Activated naive CD8-positive, alpha-beta T cell treated with anti-CD3 and anti-CD28 coated beads, Interleukin-2, amount 50 U/mL, for 24 hours (primary cell): ENCODE measurements around the gene NEDD8.
A peak's percentile ranks its signal among the peaks of the same experiment; 100 is the strongest.
"Not testable (repeated sequence)": the region's sequence is repeated elsewhere in the genome, so short reads cannot be mapped to it uniquely, and the experiment has no call there.

Experiments used
- ATAC-seq: fragments of 150-1000 bp; cut with Tn5 transposase; one replicate; pipeline ENCODE4 v1.10.0; 2021
- DNase-seq: peaks from one replicate; pipeline ENCODE4 v3.0.0; 2021
- H3K27ac Mint-ChIP-seq: one replicate; pipeline ENCODE4 v1.8.0; 2021; ENCODE audit warnings: mild to moderate bottlenecking, mixed read lengths
- H3K27me3 Mint-ChIP-seq: one replicate; pipeline ENCODE4 v1.8.0; 2021; ENCODE audit warnings: mixed read lengths
- H3K36me3 Mint-ChIP-seq: one replicate; pipeline ENCODE4 v1.8.0; 2021; ENCODE audit warnings: low read depth, mixed read lengths
- H3K4me1 Mint-ChIP-seq: one replicate; pipeline ENCODE4 v1.8.0; 2021; ENCODE audit warnings: mixed read lengths
- H3K4me3 Mint-ChIP-seq: one replicate; pipeline ENCODE4 v1.8.0; 2021; ENCODE audit warnings: mild to moderate bottlenecking, moderate library complexity, mixed read lengths
- H3K9me3 Mint-ChIP-seq: one replicate; pipeline ENCODE4 v1.8.0; 2021; ENCODE audit warnings: mixed read lengths

The NEDD8 gene

GRCh38 chr14:24245350-24245749, 13.2 kb upstream of the NEDD8 start:
- not testable (repeated sequence) for H3K9me3 Mint-ChIP-seq, H3K27ac Mint-ChIP-seq, H3K4me3 Mint-ChIP-seq, H3K27me3 Mint-ChIP-seq, H3K36me3 Mint-ChIP-seq, ATAC-seq, DNase-seq
- peaks cover 65% of the 10 kb centered on the region for H3K4me1 Mint-ChIP-seq

- Mint-ChIP-seq H3K27ac (peak overlapping the region; percentile 97), H3K9me3 (no peaks in the 10 kb centered on the region), H3K27me3 (no peaks in the 10 kb centered on the region), H3K36me3 (peaks cover 17% of the 10 kb centered on the region), H3K4me1 (peaks cover 76% of the 10 kb centered on the region), H3K4me3 (peak overlapping the region; percentile 90)
- ATAC-seq: no peak
- DNase-seq: no peak
Measured at GRCh38 chr14:24243336-24243836, 11.2 kb upstream of the NEDD8 start.

- H3K9me3 Mint-ChIP-seq: no peaks in the 10 kb centered on the region
- peak overlapping the region; percentile 90 for H3K4me3 Mint-ChIP-seq
- peaks cover 68% of the 10 kb centered on the region for H3K4me1 Mint-ChIP-seq
- peak; percentile 93 for DNase-seq
- peaks cover 31% of the 10 kb centered on the region for H3K36me3 Mint-ChIP-seq
- peak overlapping the region; percentile 97 for H3K27ac Mint-ChIP-seq
- no peaks in the 10 kb centered on the region for H3K27me3 Mint-ChIP-seq
- peak; percentile 82 for ATAC-seq
Measured at GRCh38 chr14:24241829-24242443, 9.8 kb upstream of the NEDD8 start.

GRCh38 chr14:24240110-24240918, 8.1 kb upstream of the NEDD8 start:
- H3K27ac Mint-ChIP-seq: peak overlapping the region; percentile 70
- no peaks in the 10 kb centered on the region for H3K27me3 Mint-ChIP-seq
- H3K36me3 Mint-ChIP-seq: peaks cover 43% of the 10 kb centered on the region
- H3K4me1 Mint-ChIP-seq: peaks cover 68% of the 10 kb centered on the region
- no peak for DNase-seq
- ATAC-seq: no peak
- H3K9me3 Mint-ChIP-seq: no peaks in the 10 kb centered on the region
- H3K4me3 Mint-ChIP-seq: peak overlapping the region; percentile 90

- Mint-ChIP-seq H3K9me3 (no peaks in the 10 kb centered on the region), H3K36me3 (peaks cover 50% of the 10 kb centered on the region), H3K4me1 (peaks cover 75% of the 10 kb centered on the region), H3K27ac (peak overlapping the region; percentile 55), H3K27me3 (no peaks in the 10 kb centered on the region), H3K4me3 (no peak overlapping the region)
- no peak for DNase-seq
- ATAC-seq: no peak
Measured at GRCh38 chr14:24238527-24239037, 6.4 kb upstream of the NEDD8 start.

GRCh38 chr14:24238123-24238522, 6.0 kb upstream of the NEDD8 start:
- Mint-ChIP-seq H3K4me3 (no peak overlapping the region), H3K36me3 (peaks cover 50% of the 10 kb centered on the region), H3K27me3 (no peaks in the 10 kb centered on the region), H3K9me3 (no peaks in the 10 kb centered on the region), H3K27ac (peak overlapping the region; percentile 40), H3K4me1 (peaks cover 75% of the 10 kb centered on the region)
- ATAC-seq: no peak
- DNase-seq: no peak

GRCh38 chr14:24237463-24237955, 5.3 kb upstream of the NEDD8 start:
- no peaks in the 10 kb centered on the region for H3K27me3 Mint-ChIP-seq
- H3K4me3 Mint-ChIP-seq: no peak overlapping the region
- DNase-seq: no peak
- H3K36me3 Mint-ChIP-seq: peaks cover 50% of the 10 kb centered on the region
- H3K9me3 Mint-ChIP-seq: no peaks in the 10 kb centered on the region
- no peak overlapping the region for H3K27ac Mint-ChIP-seq
- no peak for ATAC-seq
- peaks cover 71% of the 10 kb centered on the region for H3K4me1 Mint-ChIP-seq

- H3K9me3 Mint-ChIP-seq: no peaks in the 10 kb centered on the region
- peaks cover 48% of the 10 kb centered on the region for H3K36me3 Mint-ChIP-seq
- peaks cover 68% of the 10 kb centered on the region for H3K4me1 Mint-ChIP-seq
- DNase-seq (no peak), ATAC-seq (no peak)
- H3K4me3 Mint-ChIP-seq: no peak overlapping the region
- H3K27me3 Mint-ChIP-seq: no peaks in the 10 kb centered on the region
- peak overlapping the region; percentile 59 for H3K27ac Mint-ChIP-seq
Measured at GRCh38 chr14:24236689-24237462, 4.7 kb upstream of the NEDD8 start.

GRCh38 chr14:24235804-24236688, 3.9 kb upstream of the NEDD8 start:
- Mint-ChIP-seq H3K4me1 (peaks cover 64% of the 10 kb centered on the region), H3K9me3 (no peaks in the 10 kb centered on the region), H3K27me3 (no peaks in the 10 kb centered on the region), H3K4me3 (no peak overlapping the region), H3K27ac (peak overlapping the region; percentile 67), H3K36me3 (peaks cover 48% of the 10 kb centered on the region)
- DNase-seq: no peak
- ATAC-seq: no peak

- DNase-seq (no peak), ATAC-seq (no peak)
- Mint-ChIP-seq H3K9me3 (no peaks in the 10 kb centered on the region), H3K4me1 (peaks cover 54% of the 10 kb centered on the region), H3K27me3 (no peaks in the 10 kb centered on the region), H3K27ac (peak overlapping the region; percentile 94), H3K4me3 (peak overlapping the region; percentile 94), H3K36me3 (peaks cover 37% of the 10 kb centered on the region)
Measured at GRCh38 chr14:24234095-24235005, 2.2 kb upstream of the NEDD8 start.

GRCh38 chr14:24233538-24233866, 1.3 kb upstream of the NEDD8 start:
- H3K9me3 Mint-ChIP-seq: no peaks in the 10 kb centered on the region
- H3K27ac Mint-ChIP-seq: peak overlapping the region; percentile 94
- peaks cover 50% of the 10 kb centered on the region for H3K4me1 Mint-ChIP-seq
- H3K4me3 Mint-ChIP-seq: peak overlapping the region; percentile 94
- DNase-seq: peak; percentile 29
- peaks cover 33% of the 10 kb centered on the region for H3K36me3 Mint-ChIP-seq
- no peak for ATAC-seq
- no peaks in the 10 kb centered on the region for H3K27me3 Mint-ChIP-seq

GRCh38 chr14:24232645-24233537, 724 bp upstream of the NEDD8 start, which contains the start of gene GMPR2:
GMPR2 (plus strand) TSS chr14:24232929; CDS start chr14:24233254, 325 bp downstream.
- peaks cover 44% of the 10 kb centered on the region for H3K4me1 Mint-ChIP-seq

More at GRCh38 chr14:24232645-24233537, 724 bp upstream of the NEDD8 start, which contains the start of gene GMPR2:
- H3K27ac Mint-ChIP-seq: peak within 1 kb of the TSS; percentile 94
- DNase-seq: no peak
- H3K4me3 Mint-ChIP-seq: peak within 1 kb of the TSS; percentile 94
- no peaks in the 10 kb centered on the region for H3K9me3 Mint-ChIP-seq
- peaks cover 29% of the 10 kb centered on the region for H3K36me3 Mint-ChIP-seq
- H3K27me3 Mint-ChIP-seq: no peaks in the 10 kb centered on the region
- ATAC-seq: peak; percentile 44
